Mononuclear cell (primary cell): ENCODE results near the gene TMPRSS11A. TPM values are rescaled to one million over a fixed set of nuclear protein-coding genes. Genes with fewer than 3 reads are reported as not detected.

Experiments
- H3K27me3 ChIP-seq: 2 replicates; pipeline ENCODE4 v1.6.0; 2011; ENCODE audit warnings: low read length, control low read depth; ENCODE audit not compliant: insufficient read depth
- H3K4me1 ChIP-seq: 2 replicates; pipeline ENCODE4 v1.5.1; 2011; ENCODE audit warnings: mild to moderate bottlenecking, low read length, control low read depth; ENCODE audit not compliant: insufficient read depth
- H3K4me3 ChIP-seq: 2 replicates; pipeline ENCODE4 v1.5.1; 2011; ENCODE audit warnings: mild to moderate bottlenecking, low read length, moderate library complexity
- H3K9me3 ChIP-seq: 2 replicates; pipeline ENCODE4 v1.5.1; 2011; ENCODE audit warnings: low read depth, mild to moderate bottlenecking, control low read depth, low read length
- total RNA-seq: library from RNA; depleted of rRNA; stranded (reverse); fragments of >200 nt; gene quantifications from one replicate; pipeline ENCODE4 v1.2.3, GENCODE V29; 2012

Gene TMPRSS11A
- total RNA-seq, 1 donor: not detected

DNA sequence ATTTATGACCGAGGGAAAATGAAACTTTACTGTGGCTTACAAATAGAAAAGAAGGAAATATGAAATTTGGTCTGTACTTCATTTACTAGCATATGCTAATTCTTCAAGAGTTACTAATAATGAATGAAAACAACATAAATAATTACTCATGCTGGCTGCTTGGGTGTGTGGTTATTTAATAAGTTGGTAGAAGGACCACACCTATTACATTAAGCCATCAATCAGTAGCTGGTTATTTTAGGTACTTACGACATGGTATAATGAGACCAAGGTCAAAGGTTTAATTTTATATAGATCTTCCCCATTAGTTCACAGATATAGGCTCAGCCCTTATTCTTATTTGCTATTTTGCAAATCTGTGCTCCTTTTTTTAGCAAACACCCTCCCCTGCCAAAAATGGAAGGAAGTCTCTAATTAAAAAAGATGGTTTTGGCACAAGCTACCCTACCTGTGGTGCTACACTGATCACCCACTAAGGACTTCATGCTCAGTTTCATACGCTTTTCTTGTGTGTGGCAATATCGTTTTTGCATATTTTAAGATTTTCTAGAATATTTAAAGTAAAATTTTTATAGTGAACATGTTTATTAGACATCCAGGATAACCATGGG lies 93.6 kb downstream of the TMPRSS11A start:
- Histone ChIP-seq H3K9me3 (no peaks in the 10 kb centered on the region), H3K4me3 (no peak overlapping the region), H3K27me3 (no peaks in the 10 kb centered on the region), H3K4me1 (no peaks in the 10 kb centered on the region)

DNA sequence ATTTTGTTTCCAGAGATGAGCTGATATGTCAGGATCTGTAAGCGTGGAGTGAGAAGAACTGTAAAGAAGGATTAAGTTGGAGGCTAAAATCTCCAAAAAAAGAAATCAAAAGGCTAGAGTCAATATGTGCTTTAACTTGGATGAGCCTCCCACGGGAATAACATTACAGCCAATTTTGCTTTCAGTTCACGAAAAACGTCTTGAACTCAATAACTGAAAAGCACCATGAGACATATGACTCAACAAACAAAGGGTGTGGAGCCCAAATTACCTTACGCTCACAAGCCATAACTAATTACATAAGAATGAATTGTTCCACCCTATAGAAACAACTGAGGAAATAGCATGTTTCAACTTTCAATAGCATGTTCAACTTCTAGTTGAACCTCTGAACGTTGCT lies 101.8 kb downstream of the TMPRSS11A start:
- H3K4me3 ChIP-seq: no peak overlapping the region
- H3K4me1 ChIP-seq: no peaks in the 10 kb centered on the region
- no peaks in the 10 kb centered on the region for H3K9me3 ChIP-seq
- H3K27me3 ChIP-seq: no peaks in the 10 kb centered on the region

Other genes starting within 250 kb of the TMPRSS11A start
- not detected for gene GNRHR, start 209.1 kb downstream of the TMPRSS11A start, total RNA-seq
- gene TMPRSS11D, start 79.5 kb downstream of the TMPRSS11A start, total RNA-seq: not detected
- gene TMPRSS11F, start 166.4 kb upstream of the TMPRSS11A start, total RNA-seq: not detected